ENCODE measurements around the gene HSCB. TPM values are rescaled to one million over a fixed set of nuclear protein-coding genes. Genes with fewer than 3 reads are reported as not detected.

HSCB gene
- total and polyA plus RNA-seq, 4 donors, result 12.2 to 22.1 (median 15.1) TPM

- TF ChIP-seq GABPA (IDR thresholded peaks at IDR 0.05 in 1 of 2, conservative IDR thresholded peaks at IDR 0.05 in 1 of 2), result no peak
- TF ChIP-seq, protein P1, sequence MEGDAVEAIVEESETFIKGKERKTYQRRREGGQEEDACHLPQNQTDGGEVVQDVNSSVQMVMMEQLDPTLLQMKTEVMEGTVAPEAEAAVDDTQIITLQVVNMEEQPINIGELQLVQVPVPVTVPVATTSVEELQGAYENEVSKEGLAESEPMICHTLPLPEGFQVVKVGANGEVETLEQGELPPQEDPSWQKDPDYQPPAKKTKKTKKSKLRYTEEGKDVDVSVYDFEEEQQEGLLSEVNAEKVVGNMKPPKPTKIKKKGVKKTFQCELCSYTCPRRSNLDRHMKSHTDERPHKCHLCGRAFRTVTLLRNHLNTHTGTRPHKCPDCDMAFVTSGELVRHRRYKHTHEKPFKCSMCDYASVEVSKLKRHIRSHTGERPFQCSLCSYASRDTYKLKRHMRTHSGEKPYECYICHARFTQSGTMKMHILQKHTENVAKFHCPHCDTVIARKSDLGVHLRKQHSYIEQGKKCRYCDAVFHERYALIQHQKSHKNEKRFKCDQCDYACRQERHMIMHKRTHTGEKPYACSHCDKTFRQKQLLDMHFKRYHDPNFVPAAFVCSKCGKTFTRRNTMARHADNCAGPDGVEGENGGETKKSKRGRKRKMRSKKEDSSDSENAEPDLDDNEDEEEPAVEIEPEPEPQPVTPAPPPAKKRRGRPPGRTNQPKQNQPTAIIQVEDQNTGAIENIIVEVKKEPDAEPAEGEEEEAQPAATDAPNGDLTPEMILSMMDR (IDR thresholded peaks at IDR 0.05; ENCODE audit: low read depth, low read length, missing input control), result no peak
- TF ChIP-seq, protein P2, sequence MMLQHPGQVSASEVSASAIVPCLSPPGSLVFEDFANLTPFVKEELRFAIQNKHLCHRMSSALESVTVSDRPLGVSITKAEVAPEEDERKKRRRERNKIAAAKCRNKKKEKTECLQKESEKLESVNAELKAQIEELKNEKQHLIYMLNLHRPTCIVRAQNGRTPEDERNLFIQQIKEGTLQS (IDR thresholded peaks at IDR 0.05), result no peak
- no peak for TF ChIP-seq FOXA2 (IDR thresholded peaks at IDR 0.05)
- no peak for TF ChIP-seq YY1 (IDR thresholded peaks at IDR 0.05)
- no peak for TF ChIP-seq EGR1 (IDR thresholded peaks at IDR 0.05; ENCODE audit: low read depth in 2 of 2)
- TF ChIP-seq JUND (IDR thresholded peaks at IDR 0.05), result no peak
- no peak for TF ChIP-seq NR2F2 (IDR thresholded peaks at IDR 0.05)
- TF ChIP-seq HNF4A (conservative IDR thresholded peaks at IDR 0.05), result no peak
Observed at GRCh38 chr22:28728621-28729313, 13.1 kb upstream of the HSCB start (continued).

DNA sequence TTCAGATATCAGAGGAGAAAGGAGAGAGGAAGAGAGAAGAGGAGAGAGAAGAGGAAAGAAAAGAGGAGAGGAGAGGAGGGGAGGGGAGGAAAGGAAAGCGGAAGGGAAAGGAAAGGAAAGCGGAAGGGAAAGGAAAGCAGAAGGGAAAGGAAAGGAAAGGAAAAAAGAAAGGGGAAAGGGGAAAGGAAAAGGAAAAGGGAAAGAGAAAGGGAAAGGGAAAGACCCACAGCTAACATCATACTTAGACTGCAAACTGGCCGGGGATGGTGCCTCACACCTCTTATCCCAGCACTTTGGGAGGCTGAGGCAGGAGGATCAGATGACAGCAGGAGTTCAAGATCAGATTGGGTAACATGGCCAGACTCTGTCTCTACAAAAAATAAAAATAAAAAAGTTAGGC lies 11.7 kb upstream of the HSCB start:
- TF ChIP-seq NR2F2 (IDR thresholded peaks at IDR 0.05), result no peak
- TF ChIP-seq, protein P2 (IDR thresholded peaks at IDR 0.05), result no peak
- TF ChIP-seq HNF4G (IDR thresholded peaks at IDR 0.05), result no peak
- TF ChIP-seq ZBTB33 (IDR thresholded peaks at IDR 0.05), result no peak
- TF ChIP-seq, protein P1 (IDR thresholded peaks at IDR 0.05; ENCODE audit: low read depth, low read length, missing input control), result no peak
- no peak for TF ChIP-seq RAD21 (IDR thresholded peaks at IDR 0.05)
- no peak for TF ChIP-seq MAX (IDR thresholded peaks at IDR 0.05)
- no peak for TF ChIP-seq GABPA (IDR thresholded peaks at IDR 0.05 in 1 of 2, conservative IDR thresholded peaks at IDR 0.05 in 1 of 2)
- no peak for TF ChIP-seq YY1 (IDR thresholded peaks at IDR 0.05)
- TF ChIP-seq REST (IDR thresholded peaks at IDR 0.05), result no peak
- no peak for TF ChIP-seq RXRA (IDR thresholded peaks at IDR 0.05)
- no peak for TF ChIP-seq FOXA1 (IDR thresholded peaks at IDR 0.05)
- TF ChIP-seq SP1 (IDR thresholded peaks at IDR 0.05), result no peak
- no peak for TF ChIP-seq JUND (IDR thresholded peaks at IDR 0.05)
- TF ChIP-seq HNF4A (conservative IDR thresholded peaks at IDR 0.05), result no peak
- no peak for TF ChIP-seq FOXA2 (IDR thresholded peaks at IDR 0.05)
- TF ChIP-seq TAF1 (conservative IDR thresholded peaks at IDR 0.05), result no peak
- TF ChIP-seq EGR1 (IDR thresholded peaks at IDR 0.05; ENCODE audit: low read depth in 2 of 2), result no peak
- WGBS, result 89% methylated on average over 3 of the region's 3 CpGs
- no peaks in the 10 kb centered on the region for H3K36me3 ChIP-seq (ENCODE audit: control insufficient read depth in 4 of 4, insufficient read depth in 3 of 4, low read depth in 1 of 4, low read length in 3 of 4)

More for the DNA sequence above, 11.7 kb upstream of the HSCB start:
- no peak for DNase-seq (ENCODE audit: low spot score)
- H3K27me3 ChIP-seq (ENCODE audit: control insufficient read depth in 4 of 4, insufficient read depth in 4 of 4, low read length in 3 of 4), result no peaks in the 10 kb centered on the region
- no peak overlapping the region for H3K4me3 ChIP-seq (ENCODE audit: low read depth in 1 of 3, low read length in 3 of 3)
- H3K4me1 ChIP-seq (ENCODE audit: control insufficient read depth in 4 of 4, insufficient read depth in 4 of 4, low read length in 3 of 4), result no peaks in the 10 kb centered on the region
- H3K27ac ChIP-seq (ENCODE audit: low read depth in 1 of 2, low read length in 2 of 2), result no peak overlapping the region
- H3K9me3 ChIP-seq (ENCODE audit: control insufficient read depth in 4 of 4, low read length in 3 of 4), result no peaks in the 10 kb centered on the region
- no peak overlapping the region for H3K9ac ChIP-seq (ENCODE audit: low read depth in 1 of 2, low read length in 2 of 2)
